HepG2 (cell line): ENCODE data around the gene EIF5B. TPM values are rescaled to one million over a fixed set of nuclear protein-coding genes. Genes with fewer than 3 reads are reported as not detected.

Source experiments
- ATAC-seq: fragments of 200-7000 bp; cut with Tn5 transposase; 3 replicates; pipeline ENCODE4 v1.9.1; 2020; ENCODE audit warnings: mild to moderate bottlenecking, moderate library complexity
- BruUV-seq: library from RNA; stranded (reverse); fragments of 400-500 nt; replicated peaks from 2 replicates; lab custom pipeline; 2021; lab: Mats Ljungman, UMichigan
- CTCF ChIA-PET: fragments of 300-600 bp; formaldehyde crosslinking; extraction: SDS; loops from one replicate; lab custom pipeline; 2021; ENCODE audit warnings: low total read pairs, inconsistent platforms, low intra/inter-chr PET ratio; lab: Yijun Ruan, JAX
- POLR2A ChIA-PET: fragments of 350-600 bp; sonication (Branson Sonifier 250); formaldehyde crosslinking; loops from one replicate; lab custom pipeline; 2020; ENCODE audit warnings: antibody characterized with exemption, inconsistent platforms; lab: Yijun Ruan, JAX
- DNase-seq: peaks from one replicate; pipeline ENCODE4 v3.0.0-alpha.2; 2015; ENCODE audit warnings: low spot score
- FAIRE-seq: peaks from 3 replicates; lab custom pipeline; 2011; peaks lifted over from hg19 to GRCh38; lab: Jason Lieb, UNC
- H2AFZ ChIP-seq: one replicate; pipeline ENCODE4 v1.6.1; 2011; ENCODE audit warnings: low read length, inconsistent platforms
- H3K27ac ChIP-seq: fragments of 300-600 bp; 3 replicates; pipeline ENCODE4 v1.8.0; 2011; ENCODE audit warnings: mixed run types, mild to moderate bottlenecking, mixed read lengths, low read length, inconsistent platforms; ENCODE audit not compliant: insufficient read depth; ENCODE audit errors: extremely low read length
- H3K27me3 ChIP-seq, 2 experiments: fragments of 200-600 bp in 1 of 2; 2 replicates in 1 of 2; 3 replicates in 1 of 2; pipeline versions ENCODE4 v1.6.0 to v1.8.0; 2011; ENCODE audit warnings: low read length in 2 of 2, mild to moderate bottlenecking in 2 of 2, moderate library complexity in 2 of 2, inconsistent platforms in 1 of 2; ENCODE audit not compliant: insufficient read depth in 2 of 2, control insufficient read depth in 1 of 2
- H3K36me3 ChIP-seq, 2 experiments: fragments of 200-600 bp in 1 of 2; replicated peaks in 1 of 2; 2 replicates in 1 of 2; 3 replicates in 1 of 2; pipeline versions ENCODE4 v1.5.1 to v1.8.0; 2011; ENCODE audit warnings: low read length in 2 of 2, inconsistent platforms in 1 of 2; ENCODE audit not compliant: insufficient read depth in 2 of 2, control insufficient read depth in 1 of 2
- H3K4me1 ChIP-seq: 2 replicates; pipeline ENCODE4 v1.5.1; 2012; ENCODE audit warnings: low read length, inconsistent platforms; ENCODE audit not compliant: insufficient read depth
- H3K4me2 ChIP-seq: 2 replicates; pipeline ENCODE4 v1.6.0; 2011; ENCODE audit warnings: low read depth, low read length, inconsistent platforms
- H3K4me3 ChIP-seq, 3 experiments: fragments of 200-600 bp in 1 of 3; sonication (generic), shearing (Covaris generic) in 1 of 3; replicated peaks in 1 of 3; 2 replicates each; pipeline ENCODE4 v1.5.1; 2011 to 2016; ENCODE audit warnings: low read length in 3 of 3, inconsistent platforms in 2 of 3, low read depth in 2 of 3, mild to moderate bottlenecking in 2 of 3, control low read depth in 1 of 3, mixed read lengths in 1 of 3; ENCODE audit not compliant: insufficient read depth in 1 of 3
- H3K79me2 ChIP-seq: one replicate; pipeline ENCODE4 v1.6.1; 2011; ENCODE audit warnings: low read length, inconsistent platforms; ENCODE audit not compliant: insufficient read depth
- H3K9ac ChIP-seq: 2 replicates; pipeline ENCODE4 v1.6.0; 2011; ENCODE audit warnings: mild to moderate bottlenecking, low read depth, low read length, inconsistent platforms; ENCODE audit not compliant: insufficient read depth
- H3K9me3 ChIP-seq: 2 replicates; pipeline ENCODE4 v1.5.1; 2012; ENCODE audit warnings: mild to moderate bottlenecking, low read length
- H4K20me1 ChIP-seq: 2 replicates; pipeline ENCODE4 v1.6.0; 2011; ENCODE audit warnings: inconsistent platforms, mild to moderate bottlenecking, low read length, moderate library complexity; ENCODE audit not compliant: insufficient read depth
- BORCS8-MEF2B ChIP-seq: sonication (generic); formaldehyde crosslinking; IDR thresholded peaks from 2 replicates; pipeline ENCODE4 v1.8.0; 2022; ENCODE audit warnings: mild to moderate bottlenecking, missing genetic modification reagents
- GRHL1 ChIP-seq: sonication (generic); formaldehyde crosslinking; conservative IDR thresholded peaks from 2 replicates; pipeline ENCODE4 v1.8.0; 2022; ENCODE audit warnings: missing genetic modification reagents
- HDAC1 ChIP-seq: sonication (generic); formaldehyde crosslinking; IDR thresholded peaks from 2 replicates; pipeline ENCODE4 v1.5.1; 2020; ENCODE audit warnings: mild to moderate bottlenecking, missing genetic modification reagents
- HMGXB4 ChIP-seq, 2 experiments: sonication (generic) in 1 of 2; formaldehyde crosslinking in 1 of 2; IDR thresholded peaks; 2 replicates each; pipeline versions ENCODE4 v1.4.0 to v1.6.1; 2018 to 2020; ENCODE audit warnings: missing genetic modification reagents in 2 of 2, borderline replicate concordance in 1 of 2, low read depth in 1 of 2, mild to moderate bottlenecking in 1 of 2, missing biosample characterization in 1 of 2
- IRX3 ChIP-seq: sonication (generic); formaldehyde crosslinking; IDR thresholded peaks from 2 replicates; pipeline ENCODE4 v1.8.1; 2023; ENCODE audit warnings: mild to moderate bottlenecking, low read depth, missing genetic modification reagents, borderline replicate concordance
- MTA1 ChIP-seq: sonication (generic); formaldehyde crosslinking; IDR thresholded peaks from 2 replicates; pipeline ENCODE4 v1.4.0; 2020; ENCODE audit warnings: missing genetic modification reagents, mild to moderate bottlenecking, borderline replicate concordance
- PCBP1 ChIP-seq: fragments of 200-400 bp; formaldehyde crosslinking; IDR thresholded peaks from 2 replicates; pipeline ENCODE4 v1.6.1; 2017; ENCODE audit warnings: mild to moderate bottlenecking, low read depth, low read length, borderline replicate concordance
- SUZ12 ChIP-seq: fragments of 150-350 bp; IDR thresholded peaks from 2 replicates; pipeline ENCODE4 v1.6.1; 2014; ENCODE audit warnings: low read depth, low read length
- WIZ ChIP-seq: sonication (generic); formaldehyde crosslinking; IDR thresholded peaks from 2 replicates; pipeline ENCODE4 v1.5.1; 2020; ENCODE audit warnings: mild to moderate bottlenecking, missing genetic modification reagents
- YY1 ChIP-seq: IDR thresholded peaks from 2 replicates; pipeline ENCODE4 v1.6.1; 2011; ENCODE audit warnings: low read length, low read depth, moderate library complexity, mild to moderate bottlenecking; ENCODE audit not compliant: insufficient read depth, insufficient replicate concordance
- ZBTB25 ChIP-seq: IDR thresholded peaks from 2 replicates; pipeline ENCODE4 v1.6.1; 2018; ENCODE audit warnings: missing genetic modification reagents
- ZFP41 ChIP-seq: sonication (generic); formaldehyde crosslinking; IDR thresholded peaks from 2 replicates; pipeline ENCODE4 v1.4.0; 2020; ENCODE audit warnings: mild to moderate bottlenecking, missing genetic modification reagents, borderline replicate concordance
- ZNF780A ChIP-seq: sonication (generic); formaldehyde crosslinking; IDR thresholded peaks from 2 replicates; pipeline ENCODE4 v1.8.0; 2022; ENCODE audit warnings: mild to moderate bottlenecking, missing genetic modification reagents, moderate library complexity
- ZSCAN12 ChIP-seq: sonication (generic); formaldehyde crosslinking; IDR thresholded peaks from 2 replicates; pipeline ENCODE4 v1.9.0; 2021; ENCODE audit warnings: mild to moderate bottlenecking, missing genetic modification reagents
- WGBS: methylation state at CpG from one replicate; pipeline ENCODE4 v1.1.6; 2017; ENCODE audit warnings: low lambda C conversion rate; 5-methylcytosine and 5-hydroxymethylcytosine counted together
- in situ Hi-C: cut with HindIII; loops from 2 replicates; pipeline ENCODE4 v1.10.0; 2017; ENCODE audit warnings: low pct_unique_long_range_greater_than_20kb; ENCODE audit not compliant: extremely low pct_ligation_motif_present
- intact Hi-C: fragments of 100-400 bp; cut with micrococcal nuclease; formaldehyde crosslinking; loops from one replicate; pipeline ENCODE4 v1.10.0; 2022; ENCODE audit not compliant: unreplicated experiment
- polyA plus RNA-seq, 8 experiments: library from polyadenylated mRNA; depleted of rRNA in 3 of 8; stranded (reverse) in 7 of 8; unstranded in 1 of 8; fragments of >200 nt; fragmentation: Illumina TruSeq in 4 of 8; extraction: Trizol in 4 of 8; gene quantifications; 2 replicates each; pipeline versions ENCODE4 v1.2.1 to v1.2.3, GENCODE V29; 2011 to 2016; ENCODE audit warnings: low read depth in 4 of 8, missing spikeins in 1 of 8, mixed read lengths in 1 of 8; ENCODE audit not compliant: insufficient read depth in 1 of 8
- total RNA-seq, 5 experiments: library from RNA; depleted of rRNA; stranded (reverse); fragments of >200 nt; fragmentation: Illumina TruSeq; extraction: Trizol; gene quantifications; 2 replicates each; pipeline ENCODE4 v1.2.3, GENCODE V29; 2016; ENCODE audit warnings: low read depth in 1 of 5
- TF ChIP-seq, protein P1 (sequence below): sonication (generic); formaldehyde crosslinking; IDR thresholded peaks from 2 replicates; pipeline ENCODE4; 2020; ENCODE audit warnings: missing genetic modification reagents, mild to moderate bottlenecking, borderline replicate concordance
- TF ChIP-seq, protein P2 (sequence below): IDR thresholded peaks from 2 replicates; pipeline ENCODE4 v1.6.1; 2018; ENCODE audit warnings: missing genetic modification reagents, mild to moderate bottlenecking, missing compliant biosample characterization

The EIF5B gene
- total and polyA plus RNA-seq, 2 of the 13 experiments (the other 11 are each of a cell fraction or from before 2014, with no cell fraction given) = 8.8 to 32.1 TPM

DNA sequence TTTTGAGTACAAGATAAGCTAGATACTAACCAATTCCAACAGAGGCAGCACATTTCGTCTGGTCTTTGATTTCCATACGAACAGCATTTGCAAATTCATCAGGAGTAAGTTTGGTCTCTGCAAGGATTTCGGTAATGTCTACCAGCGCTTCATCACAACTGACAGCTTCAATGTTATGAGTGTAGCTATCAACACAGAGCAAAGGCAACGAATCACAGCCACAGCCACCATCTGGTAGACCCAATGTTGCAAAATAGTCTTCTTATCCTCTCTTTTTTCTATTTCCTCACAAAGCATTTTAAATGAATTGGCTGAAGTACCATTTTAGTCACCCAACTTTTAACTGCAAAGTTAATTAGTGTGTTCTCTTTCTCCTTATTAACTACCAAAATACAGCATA, 84.3 kb downstream of the EIF5B start:
- H3K9ac ChIP-seq = no peak overlapping the region
- no TSS peak for BruUV-seq
- no peaks in the 10 kb centered on the region for H3K4me1 ChIP-seq
- in situ Hi-C loops (no loop called here), intact Hi-C loops (no loop called here)
- H3K79me2 ChIP-seq = no peaks in the 10 kb centered on the region
- no peak overlapping the region for H2AFZ ChIP-seq
- no peak for FAIRE-seq
- ChIA-PET CTCF (no interaction called here), POLR2A (no interaction called here)
- H3K36me3 ChIP-seq = peaks cover 28 to 89% of the 10 kb centered on the region in 2 experiments
- no peak for ATAC-seq
- H3K4me3 ChIP-seq = no peak overlapping the region
- no peaks in the 10 kb centered on the region for H4K20me1 ChIP-seq
- H3K4me2 ChIP-seq = no peak overlapping the region
- no peaks in the 10 kb centered on the region for H3K9me3 ChIP-seq
- no peak for DNase-seq
- WGBS = 97% methylated on average over 5 of the region's 5 CpGs
- H3K27me3 ChIP-seq = no peaks in the 10 kb centered on the region
- H3K27ac ChIP-seq = no peak overlapping the region
- no peak for TF ChIP-seq ZBTB25 (CRISPR knock-in tag)
- TF ChIP-seq IRX3 (CRISPR knock-in tag) = no peak
- no peak for TF ChIP-seq YY1
- TF ChIP-seq HMGXB4 (CRISPR knock-in tag; IDR thresholded peaks at IDR 0.05; ENCODE audit: borderline replicate concordance in 1 of 2, low read depth in 1 of 2) = no peak
- TF ChIP-seq, protein P1, sequence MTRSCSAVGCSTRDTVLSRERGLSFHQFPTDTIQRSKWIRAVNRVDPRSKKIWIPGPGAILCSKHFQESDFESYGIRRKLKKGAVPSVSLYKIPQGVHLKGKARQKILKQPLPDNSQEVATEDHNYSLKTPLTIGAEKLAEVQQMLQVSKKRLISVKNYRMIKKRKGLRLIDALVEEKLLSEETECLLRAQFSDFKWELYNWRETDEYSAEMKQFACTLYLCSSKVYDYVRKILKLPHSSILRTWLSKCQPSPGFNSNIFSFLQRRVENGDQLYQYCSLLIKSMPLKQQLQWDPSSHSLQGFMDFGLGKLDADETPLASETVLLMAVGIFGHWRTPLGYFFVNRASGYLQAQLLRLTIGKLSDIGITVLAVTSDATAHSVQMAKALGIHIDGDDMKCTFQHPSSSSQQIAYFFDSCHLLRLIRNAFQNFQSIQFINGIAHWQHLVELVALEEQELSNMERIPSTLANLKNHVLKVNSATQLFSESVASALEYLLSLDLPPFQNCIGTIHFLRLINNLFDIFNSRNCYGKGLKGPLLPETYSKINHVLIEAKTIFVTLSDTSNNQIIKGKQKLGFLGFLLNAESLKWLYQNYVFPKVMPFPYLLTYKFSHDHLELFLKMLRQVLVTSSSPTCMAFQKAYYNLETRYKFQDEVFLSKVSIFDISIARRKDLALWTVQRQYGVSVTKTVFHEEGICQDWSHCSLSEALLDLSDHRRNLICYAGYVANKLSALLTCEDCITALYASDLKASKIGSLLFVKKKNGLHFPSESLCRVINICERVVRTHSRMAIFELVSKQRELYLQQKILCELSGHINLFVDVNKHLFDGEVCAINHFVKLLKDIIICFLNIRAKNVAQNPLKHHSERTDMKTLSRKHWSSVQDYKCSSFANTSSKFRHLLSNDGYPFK (CRISPR knock-in tag) = no peak
- no peak for TF ChIP-seq GRHL1 (CRISPR knock-in tag)
- TF ChIP-seq, protein P2, sequence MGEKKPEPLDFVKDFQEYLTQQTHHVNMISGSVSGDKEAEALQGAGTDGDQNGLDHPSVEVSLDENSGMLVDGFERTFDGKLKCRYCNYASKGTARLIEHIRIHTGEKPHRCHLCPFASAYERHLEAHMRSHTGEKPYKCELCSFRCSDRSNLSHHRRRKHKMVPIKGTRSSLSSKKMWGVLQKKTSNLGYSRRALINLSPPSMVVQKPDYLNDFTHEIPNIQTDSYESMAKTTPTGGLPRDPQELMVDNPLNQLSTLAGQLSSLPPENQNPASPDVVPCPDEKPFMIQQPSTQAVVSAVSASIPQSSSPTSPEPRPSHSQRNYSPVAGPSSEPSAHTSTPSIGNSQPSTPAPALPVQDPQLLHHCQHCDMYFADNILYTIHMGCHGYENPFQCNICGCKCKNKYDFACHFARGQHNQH = no peak
- no peak for TF ChIP-seq HDAC1 (CRISPR knock-in tag)
- no peak for TF ChIP-seq MTA1 (CRISPR knock-in tag)
- TF ChIP-seq PCBP1 = no peak
- no peak for TF ChIP-seq SUZ12
- no peak for TF ChIP-seq BORCS8-MEF2B (CRISPR knock-in tag)
- TF ChIP-seq ZFP41 = no peak
- TF ChIP-seq WIZ (CRISPR knock-in tag) = no peak
- TF ChIP-seq ZNF780A = no peak
- TF ChIP-seq ZSCAN12 (CRISPR knock-in tag) = no peak
